Measurements from ENCODE around the gene FMO2.

The FMO2 gene

GRCh38 chr1:171243878-171244277, 58.8 kb downstream of the FMO2 start:
- TF ChIP-seq CTCF (IDR thresholded peaks at IDR 0.05; ENCODE audit: low read depth, low read length, missing control alignments), result no peak
- in situ Hi-C loops (cut with HindIII; ENCODE audit: low sequenced_read_pairs), result no loop called here
- H3K4me3 ChIP-seq (ENCODE audit: low read depth, low read length), result no peak overlapping the region
- no peak for DNase-seq (ENCODE audit: low read depth)

GRCh38 chr1:171245458-171246064, 60.5 kb downstream of the FMO2 start:
- no peak overlapping the region for H3K4me3 ChIP-seq (ENCODE audit: low read depth, low read length)
- peak; percentile 90 for TF ChIP-seq CTCF (IDR thresholded peaks at IDR 0.05; ENCODE audit: low read depth, low read length, missing control alignments)
- in situ Hi-C loops (cut with HindIII; ENCODE audit: low sequenced_read_pairs), result no loop called here
- DNase-seq (ENCODE audit: low read depth), result no peak

GRCh38 chr1:171247501-171247900, 62.4 kb downstream of the FMO2 start:
- no peak for TF ChIP-seq CTCF (IDR thresholded peaks at IDR 0.05; ENCODE audit: low read depth, low read length, missing control alignments)
- H3K4me3 ChIP-seq (ENCODE audit: low read depth, low read length), result no peak overlapping the region
- DNase-seq (ENCODE audit: low read depth), result no peak
- in situ Hi-C loops (cut with HindIII; ENCODE audit: low sequenced_read_pairs), result no loop called here

- H3K4me3 ChIP-seq (ENCODE audit: low read depth, low read length), result no peak within 1 kb of the TSS
- no peak for DNase-seq (ENCODE audit: low read depth)
- TF ChIP-seq CTCF (IDR thresholded peaks at IDR 0.05; ENCODE audit: low read depth, low read length, missing control alignments), result no peak
- in situ Hi-C loops (cut with HindIII; ENCODE audit: low sequenced_read_pairs), result no loop called here
Measured at GRCh38 chr1:171248302-171248701, 63.2 kb downstream of the FMO2 start, which contains the start of gene FMO1. Gene FMO1, plus strand, starts transcription at chr1:171248494. Its CDS starts 9,594 bp downstream, at chr1:171258088.

GRCh38 chr1:171248841-171249240, 63.7 kb downstream of the FMO2 start:
- TF ChIP-seq CTCF (IDR thresholded peaks at IDR 0.05; ENCODE audit: low read depth, low read length, missing control alignments), result no peak

GRCh38 chr1:171250263-171250662, 65.2 kb downstream of the FMO2 start:
- H3K4me3 ChIP-seq (ENCODE audit: low read depth, low read length), result no peak overlapping the region
- TF ChIP-seq CTCF (IDR thresholded peaks at IDR 0.05; ENCODE audit: low read depth, low read length, missing control alignments), result no peak
- no peak for DNase-seq (ENCODE audit: low read depth)
- in situ Hi-C loops (cut with HindIII; ENCODE audit: low sequenced_read_pairs), result no loop called here

More at GRCh38 chr1:171248841-171249240, 63.7 kb downstream of the FMO2 start:
- in situ Hi-C loops (cut with HindIII; ENCODE audit: low sequenced_read_pairs), result no loop called here
- H3K4me3 ChIP-seq (ENCODE audit: low read depth, low read length), result no peak overlapping the region
- DNase-seq (ENCODE audit: low read depth), result no peak

All from astrocyte of the cerebellum (primary cell).